NOMO-1 treated with DMSO at 0.1 percent for 48 hours (cell line): ENCODE data around the gene RPTOR.
"Not testable (repeated sequence)": the region's sequence is repeated elsewhere in the genome, so short reads cannot be mapped to it uniquely, and the experiment has no call there.

Experiments
- DNase-seq: peaks from one replicate; lab custom pipeline; 2025; ENCODE audit not compliant: unreplicated experiment; lab: John Stamatoyannopoulos, UW

Gene RPTOR

DNA sequence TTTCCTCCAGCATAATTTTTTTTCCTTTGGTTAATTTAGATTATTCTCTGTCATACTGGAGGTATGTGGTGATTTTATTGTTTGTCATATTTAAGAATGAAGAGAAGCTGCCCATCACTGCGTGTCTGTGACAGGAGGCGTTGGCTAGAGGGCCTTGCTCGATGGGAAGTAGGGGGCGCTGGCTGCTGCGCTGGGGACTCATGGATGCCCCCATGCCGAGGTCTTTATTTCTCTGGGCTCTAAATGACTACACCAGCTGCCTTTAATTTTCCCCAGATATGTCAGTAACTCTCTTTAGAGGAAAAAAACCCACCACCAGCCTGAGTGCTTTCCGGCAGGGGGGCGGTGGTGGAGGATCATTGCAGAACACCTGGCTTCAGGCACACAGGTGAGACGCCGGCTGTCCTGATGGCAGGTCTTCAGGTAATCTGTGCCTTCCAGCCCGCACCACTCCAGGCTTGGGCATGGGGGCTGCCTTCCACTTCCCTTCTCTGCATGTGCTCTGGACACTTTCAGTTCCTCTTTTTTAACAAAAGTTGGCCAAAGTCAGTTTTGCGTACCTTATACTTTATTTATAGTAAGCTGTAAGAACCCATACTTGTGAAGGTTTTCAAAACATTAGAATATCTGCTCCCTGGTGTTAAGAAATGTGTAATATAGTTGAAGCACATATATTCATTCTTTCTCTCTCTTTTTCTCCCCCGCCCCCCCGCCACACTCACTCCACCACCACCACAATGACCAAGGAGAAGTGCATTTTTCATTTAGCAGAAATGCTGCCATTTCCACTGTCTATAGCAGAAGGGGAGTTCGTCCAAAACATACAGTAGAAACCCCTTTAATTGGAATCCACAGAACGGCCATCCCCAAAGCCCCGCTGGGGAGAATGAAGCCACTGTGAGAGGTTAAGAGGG lies 192.7 kb downstream of the RPTOR start:
- peak; percentile 93 for DNase-seq

DNA sequence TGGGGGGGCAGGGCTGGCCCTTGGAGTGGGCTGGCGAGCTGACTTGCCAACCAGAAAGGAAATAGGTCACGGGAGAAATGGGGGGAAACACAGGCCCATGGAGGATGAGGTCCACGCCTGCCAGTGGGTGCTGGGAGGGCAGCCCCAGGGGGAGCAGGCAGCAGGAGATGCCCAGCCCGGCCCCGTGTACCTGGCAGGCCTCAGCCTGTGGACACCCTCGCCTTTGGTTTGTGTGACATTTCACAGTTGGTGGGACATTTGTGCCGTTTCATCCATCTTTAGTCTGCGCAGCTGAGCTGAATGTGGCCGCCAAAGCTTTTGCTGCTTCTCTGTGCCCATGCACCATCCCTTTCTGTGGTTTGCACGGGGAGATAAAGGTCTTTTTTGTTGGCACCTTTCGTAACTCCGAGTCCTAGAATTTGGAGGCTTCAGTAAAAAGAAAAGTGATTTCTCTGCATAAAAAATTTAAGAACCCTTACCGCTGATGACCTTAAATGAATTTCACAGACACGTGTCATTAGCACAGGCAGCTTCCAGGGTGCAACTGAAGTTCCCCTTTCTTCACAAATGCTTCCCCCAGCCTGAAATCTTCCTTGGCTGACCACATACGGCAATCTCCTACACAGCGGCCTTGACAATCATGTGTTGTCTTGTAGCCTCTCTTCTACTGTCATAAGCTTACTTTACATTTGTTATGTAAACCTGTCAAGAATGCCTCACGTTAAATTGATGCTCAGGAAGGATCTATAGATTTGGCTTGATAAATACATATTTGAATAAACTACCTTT lies 193.6 kb downstream of the RPTOR start:
- peak; percentile 91 for DNase-seq

DNA sequence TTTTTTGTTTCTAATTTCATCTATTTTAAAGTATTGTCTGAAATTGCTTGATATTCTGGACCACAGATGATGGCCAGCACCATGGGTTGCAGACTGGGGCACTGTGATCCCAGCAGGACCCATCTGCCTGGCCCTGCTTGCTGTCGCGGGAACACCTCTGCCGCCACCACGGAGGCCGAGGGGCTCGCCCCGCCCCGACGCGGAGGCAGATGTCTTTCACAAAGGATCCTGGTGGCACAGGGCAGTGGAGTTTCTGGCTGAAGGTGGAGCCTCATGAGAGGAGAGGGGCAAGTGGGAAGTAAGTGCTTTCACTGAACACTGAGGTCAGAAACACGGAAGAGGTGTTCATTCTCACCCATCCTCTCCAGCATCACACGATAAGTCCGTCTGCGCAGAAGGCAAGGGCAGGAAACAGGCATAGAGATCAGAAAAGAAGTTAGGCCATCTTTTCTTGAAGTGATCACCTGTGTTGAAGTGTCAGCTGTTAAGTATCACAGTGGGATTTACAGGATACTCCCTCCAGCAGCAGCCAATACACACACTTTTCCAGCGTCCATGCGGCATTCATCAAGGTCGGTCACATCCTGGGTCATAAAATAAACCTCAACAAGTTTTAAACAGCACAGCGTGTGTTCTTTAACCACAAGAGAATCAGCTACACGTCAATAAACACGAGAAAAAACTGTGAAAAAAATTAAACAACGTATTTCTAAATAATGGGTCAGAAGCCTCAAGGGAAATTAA lies 194.5 kb downstream of the RPTOR start:
- DNase-seq, result no peak

DNA sequence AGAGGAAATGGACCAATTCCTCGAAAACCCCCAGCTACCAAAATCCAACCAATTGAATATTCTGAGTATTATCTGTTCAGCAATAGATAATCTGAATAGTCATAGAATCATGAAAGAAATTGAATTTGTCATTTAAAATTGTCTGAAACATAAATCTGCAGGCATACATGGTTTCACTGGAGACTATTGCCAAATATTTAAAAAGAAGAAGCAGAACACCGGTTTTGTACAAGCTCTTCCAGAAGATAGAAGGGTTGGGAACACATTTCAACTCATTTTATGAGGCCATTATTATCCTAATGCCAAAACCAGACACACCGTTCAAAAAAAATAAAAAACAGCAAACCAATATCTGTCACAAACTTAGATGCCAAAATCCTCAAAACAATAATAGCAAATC lies 195.5 kb downstream of the RPTOR start:
- peak; percentile 31 for DNase-seq

DNA sequence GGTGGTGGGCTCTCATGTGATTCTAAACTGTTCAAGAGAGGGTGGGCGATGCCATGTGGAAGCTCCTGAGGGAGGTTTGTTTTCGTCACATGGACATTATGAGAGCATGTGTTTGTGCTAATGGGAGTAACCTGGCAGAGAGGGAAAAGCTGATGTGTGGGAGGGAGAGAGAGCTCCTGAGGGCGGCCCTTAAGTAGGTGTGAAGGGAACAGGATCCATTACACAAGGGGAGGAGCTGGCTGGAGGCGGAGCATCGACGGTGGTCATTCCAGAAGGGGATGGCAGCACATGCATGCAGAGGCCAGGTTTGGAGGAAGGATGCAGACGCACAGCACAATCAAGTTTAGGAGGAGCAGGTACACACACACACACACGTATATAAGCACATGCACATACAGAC lies 197.5 kb downstream of the RPTOR start:
- DNase-seq, result no peak

DNA sequence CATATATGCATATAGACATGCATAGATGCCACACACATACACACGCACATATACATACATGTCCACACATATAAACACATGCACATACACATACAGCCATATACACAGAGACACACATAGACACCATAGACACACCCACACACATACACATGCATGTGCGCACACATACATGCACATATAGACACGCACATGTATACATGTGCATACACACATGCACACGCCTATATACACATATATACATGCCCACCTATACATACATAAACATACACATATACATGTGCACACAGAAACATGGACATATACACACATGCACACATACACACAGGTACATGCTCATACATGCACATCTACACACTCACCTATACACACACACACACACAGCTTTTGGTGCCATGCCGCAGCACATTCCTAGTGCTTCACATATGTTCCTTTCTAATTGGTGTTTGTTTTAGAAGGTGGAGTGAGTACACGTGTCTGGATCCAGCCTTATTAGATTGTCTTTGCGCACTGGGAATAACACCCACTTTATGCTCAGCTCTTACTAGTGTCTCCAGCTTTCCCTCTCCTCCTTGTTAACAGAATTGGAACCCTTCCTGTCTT lies 198.0 kb downstream of the RPTOR start:
- DNase-seq, result no peak

DNA sequence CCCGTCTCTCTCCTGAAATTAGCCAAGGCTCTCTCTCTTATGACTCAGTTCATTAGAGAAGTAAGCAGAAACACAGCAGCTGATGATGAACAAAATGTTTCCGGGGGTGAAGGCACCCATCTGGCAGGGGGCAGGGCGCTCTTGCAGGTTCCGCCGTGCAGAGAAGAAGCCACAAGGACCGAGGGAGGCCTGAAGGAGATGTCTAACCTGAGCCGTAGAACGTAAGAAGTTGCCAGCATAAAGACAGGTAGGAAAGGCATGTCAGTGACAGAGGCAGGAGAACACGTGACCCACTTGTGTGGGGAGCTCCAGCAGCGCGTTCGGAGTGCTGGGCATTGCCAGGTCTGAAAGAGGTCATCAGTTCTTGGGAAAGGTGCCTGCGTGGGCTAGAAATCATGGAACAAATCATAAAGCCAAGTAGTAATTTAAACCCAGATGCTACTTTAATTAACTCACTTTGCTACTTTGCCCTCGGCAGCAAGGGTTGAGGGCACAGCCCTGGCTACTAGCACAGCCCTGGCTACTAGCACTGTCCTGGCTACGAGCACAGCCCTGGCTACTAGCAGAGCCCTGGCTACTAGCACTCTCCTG lies 198.6 kb downstream of the RPTOR start:
- DNase-seq, result no peak

DNA sequence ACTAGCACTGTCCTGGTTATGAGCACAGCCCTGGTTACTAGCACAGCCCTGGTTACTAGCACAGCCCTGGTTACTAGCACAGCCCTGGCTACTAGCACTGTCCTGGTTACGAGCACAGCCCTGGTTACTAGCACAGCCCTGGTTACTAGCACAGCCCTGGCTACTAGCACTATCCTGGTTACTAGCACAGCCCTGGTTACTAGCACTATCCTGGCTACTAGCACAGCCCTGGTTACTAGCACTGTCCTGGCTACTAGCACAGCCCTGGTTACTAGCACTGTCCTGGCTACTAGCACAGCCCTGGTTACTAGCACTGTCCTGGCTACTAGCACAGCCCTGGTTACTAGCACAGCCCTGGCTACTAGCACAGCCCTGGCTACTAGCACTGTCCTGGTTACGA lies 199.3 kb downstream of the RPTOR start:
- not testable (repeated sequence) for DNase-seq

DNA sequence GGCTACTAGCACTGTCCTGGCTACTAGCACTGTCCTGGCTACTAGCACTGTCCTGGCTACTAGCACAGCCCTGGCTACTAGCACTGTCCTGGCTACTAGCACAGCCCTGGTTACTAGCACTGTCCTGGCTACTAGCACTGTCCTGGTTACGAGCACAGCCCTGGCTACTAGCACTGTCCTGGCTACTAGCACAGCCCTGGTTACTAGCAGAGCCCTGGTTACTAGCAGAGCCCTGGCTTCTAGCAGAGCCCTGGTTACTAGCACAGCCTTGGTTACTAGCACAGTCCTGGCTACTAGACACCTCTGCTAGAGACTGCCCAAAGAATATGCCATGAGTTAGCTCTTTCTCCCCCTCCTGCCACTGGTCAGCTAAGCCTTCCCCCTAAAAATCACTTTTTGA lies 200.1 kb downstream of the RPTOR start:
- DNase-seq, result not testable (repeated sequence)

DNA sequence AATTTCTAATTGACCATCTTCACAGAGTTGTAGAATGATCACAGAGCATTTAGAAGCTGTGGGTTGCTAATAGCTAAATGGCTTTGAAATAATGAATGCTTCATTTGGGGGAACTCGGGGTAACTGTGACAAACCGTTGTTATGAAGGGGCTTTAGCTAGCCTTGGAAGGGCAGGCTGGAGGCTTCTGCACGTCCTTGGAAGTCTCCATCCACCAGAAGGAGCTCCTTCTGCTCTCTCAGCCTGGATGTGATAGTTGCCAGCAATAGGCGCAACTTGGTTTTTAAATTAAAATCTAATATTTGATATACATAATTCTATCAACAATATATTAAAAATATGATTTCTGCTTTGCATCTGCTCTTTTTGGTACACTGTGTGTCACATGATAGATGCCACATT lies 200.5 kb downstream of the RPTOR start:
- no peak for DNase-seq

DNA sequence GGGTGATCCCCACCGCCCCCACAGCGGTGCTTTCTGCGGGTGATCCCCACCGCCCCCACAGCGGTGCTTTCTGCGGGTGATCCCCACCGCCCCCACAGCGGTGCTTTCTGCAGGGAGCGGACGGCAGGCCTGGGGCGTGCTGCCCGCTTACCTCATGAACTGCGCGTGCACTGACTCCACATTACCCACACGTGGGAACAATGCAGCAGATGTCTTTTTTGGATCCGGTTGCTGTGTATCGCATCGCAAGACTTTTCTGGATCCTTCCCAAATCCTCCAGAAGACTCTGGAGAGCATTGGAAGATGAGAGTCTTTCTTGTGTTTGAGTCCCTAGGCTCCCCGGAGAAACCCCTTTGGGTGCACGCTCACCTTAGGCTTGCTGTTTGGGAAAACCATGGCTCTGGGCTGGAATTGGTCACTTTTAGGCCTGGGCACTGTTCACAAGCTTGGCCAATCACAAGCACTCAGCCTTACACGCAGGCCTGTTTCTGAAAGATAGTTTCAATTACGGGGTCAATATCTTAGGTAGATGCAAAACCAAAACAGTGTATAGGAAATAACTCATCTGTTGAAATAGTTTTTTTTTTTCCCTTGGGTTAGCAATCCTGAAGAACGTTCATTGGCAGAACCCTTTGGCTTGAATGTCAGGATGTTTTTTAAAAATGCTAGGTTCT lies 201.8 kb downstream of the RPTOR start:
- no peak for DNase-seq

DNA sequence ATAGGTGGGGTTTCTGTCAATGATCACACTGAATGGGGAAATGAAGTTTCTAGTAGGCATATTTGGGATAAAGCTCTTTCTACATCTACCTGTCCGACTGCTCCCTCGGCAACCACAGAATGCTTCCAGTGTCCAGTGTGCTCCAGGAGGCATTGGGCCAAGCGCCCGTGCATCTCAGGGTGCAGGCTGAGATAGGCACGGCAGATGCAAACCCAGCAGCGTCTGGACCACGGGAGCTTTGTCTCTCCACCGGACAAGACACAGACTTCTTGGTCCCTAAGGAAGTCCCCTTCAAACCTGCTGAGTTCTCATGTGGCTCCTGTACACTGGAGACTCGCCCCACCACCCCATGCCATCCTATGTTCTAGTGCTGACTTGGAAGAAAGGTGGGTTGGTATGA lies 202.8 kb downstream of the RPTOR start:
- DNase-seq, result no peak

DNA sequence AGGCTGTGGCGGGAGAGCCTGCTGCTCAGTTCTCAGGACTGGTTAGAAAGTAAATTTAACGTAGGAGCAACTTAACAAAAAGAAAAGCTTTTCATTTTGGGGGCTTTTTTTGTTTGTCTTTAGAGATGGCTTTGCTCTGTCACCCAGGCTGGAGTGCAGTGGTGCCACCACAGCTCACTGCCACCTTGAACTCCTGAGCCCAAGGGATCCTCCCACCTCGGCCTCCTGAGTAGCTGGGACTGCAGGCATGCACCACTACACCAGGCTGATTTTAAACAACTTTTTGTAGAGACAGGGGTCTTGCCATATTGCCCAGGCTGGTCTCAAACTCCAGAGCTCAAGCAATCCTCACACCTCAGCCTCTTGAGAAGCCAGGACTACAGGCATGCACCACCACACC lies 205.0 kb downstream of the RPTOR start:
- no peak for DNase-seq

DNA sequence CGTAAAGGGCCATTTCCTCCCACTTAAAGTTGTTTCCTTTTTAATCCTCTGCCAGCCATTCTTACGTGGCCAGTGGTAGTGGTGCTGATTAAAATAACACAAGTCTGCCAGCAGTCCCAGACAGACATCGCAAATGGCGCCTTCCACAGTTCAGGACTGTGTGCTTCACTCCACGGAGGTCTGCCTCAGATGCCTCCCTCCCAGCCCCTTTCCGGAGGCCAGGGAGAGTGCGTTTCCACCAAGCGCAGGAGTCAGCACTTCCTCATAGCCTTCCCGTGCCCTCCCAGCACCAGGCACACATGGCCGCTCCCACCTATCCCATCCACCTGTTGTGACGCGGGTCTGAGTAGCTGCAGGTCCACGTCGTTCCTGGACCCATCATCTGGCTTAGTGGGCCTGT lies 205.6 kb downstream of the RPTOR start:
- no peak for DNase-seq

DNA sequence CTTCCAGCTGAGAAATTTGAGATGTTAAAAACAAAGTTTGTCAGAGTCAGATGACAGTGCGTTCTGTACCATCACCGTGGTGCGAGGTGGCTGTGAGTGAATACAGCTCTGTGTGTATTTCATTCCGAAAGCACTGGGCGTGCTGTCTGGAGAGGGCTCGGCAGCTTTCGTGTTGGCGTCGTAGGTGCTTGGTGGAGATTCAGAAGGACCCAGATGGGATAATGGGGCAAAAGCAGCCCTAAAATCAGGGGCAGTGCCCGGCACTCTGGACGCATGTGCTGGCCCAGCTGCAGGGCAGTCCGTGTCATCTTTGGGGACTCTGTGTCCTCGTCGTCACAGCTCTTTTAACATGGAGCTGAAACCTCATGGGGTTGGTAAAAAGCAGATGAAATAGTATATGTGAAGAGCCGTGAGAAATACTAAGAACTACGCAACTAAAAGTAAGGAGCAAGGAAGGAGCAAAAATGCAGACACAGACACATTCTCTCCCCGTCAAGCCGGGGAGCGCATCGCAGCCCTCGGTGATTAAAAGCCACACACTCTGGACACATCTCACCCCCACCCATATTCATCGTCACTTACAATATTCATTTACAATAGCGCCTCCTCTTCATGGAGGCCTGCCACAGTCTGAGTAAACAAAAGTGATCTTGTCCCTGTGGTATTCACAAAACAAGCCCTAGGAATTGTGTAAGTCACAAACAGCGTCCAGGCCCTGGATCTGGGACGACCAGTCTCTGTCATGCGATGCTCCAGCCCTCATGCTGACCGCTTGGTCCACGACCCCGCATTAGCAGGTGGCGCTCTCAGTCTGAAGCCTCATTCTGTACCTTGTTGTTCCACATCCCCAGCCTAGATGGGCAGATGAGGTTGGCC lies 206.7 kb downstream of the RPTOR start:
- no peak for DNase-seq

DNA sequence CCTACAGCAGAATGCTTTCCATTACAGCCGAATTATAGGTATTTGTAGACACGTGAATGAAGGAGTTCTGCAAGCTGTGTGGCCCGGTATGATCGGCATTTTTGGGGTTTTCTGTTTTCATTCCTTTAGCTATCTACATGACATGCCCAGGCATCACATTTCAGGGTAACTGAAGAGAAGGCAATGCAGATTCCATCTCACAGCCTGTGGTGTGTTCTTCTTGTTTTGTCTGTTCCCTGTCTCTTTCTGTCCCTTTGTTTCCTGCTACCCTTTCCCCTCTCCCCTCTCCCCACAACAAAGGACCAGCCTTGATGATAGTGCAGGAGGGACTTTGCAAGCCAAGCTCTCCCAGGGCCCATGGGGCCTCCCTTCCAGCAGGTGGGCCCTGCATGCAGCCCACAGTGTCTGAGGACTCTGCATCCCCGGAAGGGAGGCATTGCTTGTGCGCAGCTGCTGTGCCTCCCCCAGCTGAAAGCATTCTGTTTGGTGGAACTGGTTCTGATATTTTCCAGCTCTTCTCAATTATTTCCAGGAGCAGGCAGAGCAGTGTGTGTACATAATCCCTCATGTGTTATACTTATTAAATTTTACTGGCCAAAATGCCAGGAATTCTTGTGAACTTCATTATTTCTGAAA lies 207.4 kb downstream of the RPTOR start:
- DNase-seq, result no peak

DNA sequence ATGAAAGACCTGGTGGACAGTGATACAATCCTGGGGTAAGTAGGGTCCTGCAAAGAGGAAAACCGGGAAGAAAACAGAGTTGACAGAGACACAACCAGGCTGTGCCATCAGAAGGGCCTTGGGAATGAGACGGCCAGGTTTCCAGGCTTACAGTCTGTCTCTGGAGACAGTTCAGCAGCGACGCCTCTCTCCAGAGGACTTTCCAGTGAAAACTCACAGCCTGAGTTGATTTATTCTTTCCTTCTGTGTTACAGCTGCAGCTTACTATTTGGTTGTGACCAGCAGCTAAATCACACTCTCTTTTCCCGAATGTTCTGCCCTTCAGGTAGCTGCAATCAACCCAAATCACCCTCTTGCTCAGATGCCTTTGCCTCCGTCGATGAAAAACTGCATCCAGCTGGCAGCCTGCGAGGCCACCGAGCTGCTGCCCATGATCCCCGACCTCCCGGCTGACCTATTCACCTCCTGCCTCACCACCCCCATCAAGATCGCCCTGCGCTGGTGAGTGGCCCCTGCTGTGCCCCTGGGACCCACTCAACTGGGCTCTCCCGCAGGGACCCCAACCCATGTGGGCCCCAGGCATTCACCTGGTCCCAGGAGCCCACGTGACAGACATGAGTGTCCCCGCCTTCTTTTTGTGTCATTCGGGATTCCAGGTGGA lies 209.2 kb downstream of the RPTOR start:
- DNase-seq, result no peak

DNA sequence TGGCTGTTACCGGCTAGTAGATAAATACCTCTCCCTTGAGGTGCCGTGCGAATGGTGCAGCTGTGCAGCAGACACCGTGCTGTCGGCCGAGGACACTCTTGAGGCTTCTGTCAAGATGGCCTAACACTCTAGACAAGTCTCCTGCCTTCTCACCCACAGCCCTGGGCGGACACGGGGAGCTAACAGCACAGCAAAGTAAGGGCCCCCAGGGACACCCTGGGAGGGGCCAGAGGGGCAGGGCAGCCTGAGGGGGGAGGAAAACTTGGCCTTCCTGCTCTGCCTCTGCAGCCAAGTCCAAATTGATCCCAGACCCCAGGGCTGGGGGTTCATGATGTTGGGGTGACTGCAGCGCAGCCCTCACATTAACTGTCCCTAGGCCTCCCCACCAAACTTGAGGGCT lies 210.2 kb downstream of the RPTOR start:
- DNase-seq, result no peak
